Suprapubic skin (tissue), 3 donors: ENCODE data around the gene RNF125.

Source experiments
- EP300 ChIP-seq: sonication (generic); formaldehyde crosslinking; IDR thresholded peaks from one replicate; pipeline ENCODE4 v1.6.1; 2017; ENCODE audit warnings: antibody characterized with exemption
- POLR2A ChIP-seq, 2 donors: fragments of 450-650 bp; IDR thresholded peaks; one replicate each; pipeline ENCODE4 v1.6.1; 2017; ENCODE audit warnings: antibody characterized with exemption in 2 of 2, mild to moderate bottlenecking in 2 of 2, moderate library complexity in 2 of 2
- TF ChIP-seq, protein P1 (sequence below), 2 donors: fragments of 200-600 bp in 1 of 2; fragments of 450-650 bp in 1 of 2; sonication (generic) in 1 of 2; IDR thresholded peaks; one replicate each; pipeline ENCODE4 v1.5.1; 2016 to 2019; ENCODE audit warnings: antibody characterized with exemption in 2 of 2, mild to moderate bottlenecking in 1 of 2, moderate library complexity in 1 of 2

GRCh38 chr18:31990823-31991222 lies 27.8 kb upstream of the RNF125 start:
- TF ChIP-seq, protein P1, sequence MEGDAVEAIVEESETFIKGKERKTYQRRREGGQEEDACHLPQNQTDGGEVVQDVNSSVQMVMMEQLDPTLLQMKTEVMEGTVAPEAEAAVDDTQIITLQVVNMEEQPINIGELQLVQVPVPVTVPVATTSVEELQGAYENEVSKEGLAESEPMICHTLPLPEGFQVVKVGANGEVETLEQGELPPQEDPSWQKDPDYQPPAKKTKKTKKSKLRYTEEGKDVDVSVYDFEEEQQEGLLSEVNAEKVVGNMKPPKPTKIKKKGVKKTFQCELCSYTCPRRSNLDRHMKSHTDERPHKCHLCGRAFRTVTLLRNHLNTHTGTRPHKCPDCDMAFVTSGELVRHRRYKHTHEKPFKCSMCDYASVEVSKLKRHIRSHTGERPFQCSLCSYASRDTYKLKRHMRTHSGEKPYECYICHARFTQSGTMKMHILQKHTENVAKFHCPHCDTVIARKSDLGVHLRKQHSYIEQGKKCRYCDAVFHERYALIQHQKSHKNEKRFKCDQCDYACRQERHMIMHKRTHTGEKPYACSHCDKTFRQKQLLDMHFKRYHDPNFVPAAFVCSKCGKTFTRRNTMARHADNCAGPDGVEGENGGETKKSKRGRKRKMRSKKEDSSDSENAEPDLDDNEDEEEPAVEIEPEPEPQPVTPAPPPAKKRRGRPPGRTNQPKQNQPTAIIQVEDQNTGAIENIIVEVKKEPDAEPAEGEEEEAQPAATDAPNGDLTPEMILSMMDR (IDR thresholded peaks at IDR 0.05): no peak
- TF ChIP-seq POLR2A (IDR thresholded peaks at IDR 0.05) (no peak), EP300 (no peak)
